RWPE1 (cell line): Measurements from ENCODE around the gene ADAMTS16.

Experiments used
- CTCF ChIA-PET: fragments of 350-600 bp; sonication (Branson Sonifier 250); formaldehyde crosslinking; extraction: SDS; loops from one replicate; lab custom pipeline; 2021; lab: Yijun Ruan, JAX
- POLR2A ChIA-PET: fragments of 400-600 bp; formaldehyde crosslinking; extraction: SDS; loops from one replicate; lab custom pipeline; 2020; ENCODE audit warnings: antibody characterized with exemption; ENCODE audit not compliant: low non-redundant PET; lab: Yijun Ruan, JAX
- DNase-seq: peaks from one replicate; pipeline ENCODE4 v3.0.0; 2012; ENCODE audit warnings: low spot score
- H3K27ac ChIP-seq: fragments of 450-650 bp; 2 replicates; pipeline ENCODE4 v1.5.1; 2017
- CTCF ChIP-seq: fragments of 450-650 bp; conservative IDR thresholded peaks from 2 replicates; pipeline ENCODE4 v1.5.1; 2017; ENCODE audit warnings: low read depth, mild to moderate bottlenecking

The ADAMTS16 gene

GRCh38 chr5:5287419-5287818, 147.3 kb downstream of the ADAMTS16 start:
- POLR2A ChIA-PET, result no interaction called here
- no peak for TF ChIP-seq CTCF
- H3K27ac ChIP-seq, result no peak overlapping the region
- CTCF ChIA-PET, result no interaction called here
- DNase-seq, result no peak

- POLR2A ChIA-PET, result no interaction called here
- H3K27ac ChIP-seq, result no peak overlapping the region
- TF ChIP-seq CTCF, result no peak
- CTCF ChIA-PET, result interaction anchor here (0.6 kb wide), 2 partner anchors 81 to 104 kb away, joined by 4 to 5 read pairs; no protein-coding TSS in a partner anchor
- peak; percentile 79 for DNase-seq
Observed at GRCh38 chr5:5288201-5288600, 148.1 kb downstream of the ADAMTS16 start.

GRCh38 chr5:5289537-5289936, 149.4 kb downstream of the ADAMTS16 start:
- peak; percentile 21 for DNase-seq
- ChIA-PET CTCF (interaction anchor here (0.6 kb wide), 1 partner anchor 16 kb away, joined by 3 read pairs; no protein-coding TSS in a partner anchor), POLR2A (no interaction called here)
- no peak for TF ChIP-seq CTCF
- H3K27ac ChIP-seq, result no peak overlapping the region

- no peak overlapping the region for H3K27ac ChIP-seq
- TF ChIP-seq CTCF, result no peak
- CTCF ChIA-PET, result interaction anchor here (0.7 kb wide), 1 partner anchor 32 kb away, joined by 3 read pairs; no protein-coding TSS in a partner anchor
- POLR2A ChIA-PET, result no interaction called here
- DNase-seq, result no peak
Observed at GRCh38 chr5:5290674-5291334, 150.7 kb downstream of the ADAMTS16 start.

GRCh38 chr5:5291357-5291756, 151.2 kb downstream of the ADAMTS16 start:
- no peak for DNase-seq
- POLR2A ChIA-PET, result no interaction called here
- CTCF ChIA-PET, result no interaction called here
- TF ChIP-seq CTCF, result no peak
- no peak overlapping the region for H3K27ac ChIP-seq

GRCh38 chr5:5293029-5293428, 152.9 kb downstream of the ADAMTS16 start:
- ChIA-PET POLR2A (no interaction called here), CTCF (interaction anchor here (0.6 kb wide), 3 partner anchors 8 to 1949 kb away, joined by 3 read pairs; no protein-coding TSS in a partner anchor)

More at GRCh38 chr5:5293029-5293428, 152.9 kb downstream of the ADAMTS16 start:
- H3K27ac ChIP-seq, result no peak overlapping the region
- TF ChIP-seq CTCF, result no peak
- DNase-seq, result no peak
